IMR-90 (cell line): ENCODE data around the gene PITPNM3.

Experiments
- BHLHE40 ChIP-seq: fragments of 150-350 bp; IDR thresholded peaks from 2 replicates; pipeline ENCODE4 v1.6.1; 2016; ENCODE audit warnings: mild to moderate bottlenecking, low read depth, low read length
- CHD1 ChIP-seq: IDR thresholded peaks from 2 replicates; pipeline ENCODE4 v1.6.1; 2012; ENCODE audit warnings: low read depth, low read length, improper control_type of control experiment
- CTCF ChIP-seq: conservative IDR thresholded peaks from 2 replicates; pipeline ENCODE4 v1.5.1; 2012; ENCODE audit warnings: mild to moderate bottlenecking, low read depth, low read length, improper control_type of control experiment
- ELK1 ChIP-seq: fragments of 150-350 bp; IDR thresholded peaks from 2 replicates; pipeline ENCODE4 v1.6.1; 2016; ENCODE audit warnings: low read depth, mild to moderate bottlenecking, low read length, moderate library complexity, borderline replicate concordance
- FOS ChIP-seq: fragments of 150-350 bp; IDR thresholded peaks from 2 replicates; pipeline ENCODE4 v1.6.1; 2016; ENCODE audit warnings: low read depth, low read length
- MAFK ChIP-seq: IDR thresholded peaks from 2 replicates; pipeline ENCODE4 v1.6.1; 2012; ENCODE audit warnings: low read depth, low read length, improper control_type of control experiment
- MAZ ChIP-seq: IDR thresholded peaks from 2 replicates; pipeline ENCODE4 v1.6.1; 2012; ENCODE audit warnings: low read depth, mild to moderate bottlenecking, low read length, improper control_type of control experiment, moderate library complexity, borderline replicate concordance
- MXI1 ChIP-seq: IDR thresholded peaks from 2 replicates; pipeline ENCODE4 v1.6.1; 2012; ENCODE audit warnings: low read depth, mild to moderate bottlenecking, low read length, moderate library complexity, borderline replicate concordance
- POLR2A ChIP-seq: IDR thresholded peaks from 2 replicates; pipeline ENCODE4 v1.6.1; 2012; ENCODE audit warnings: mild to moderate bottlenecking, low read depth, low read length
- RAD21 ChIP-seq: IDR thresholded peaks from 2 replicates; pipeline ENCODE4 v1.6.1; 2012; ENCODE audit warnings: low read length, improper control_type of control experiment
- RCOR1 ChIP-seq: IDR thresholded peaks from 2 replicates; pipeline ENCODE4 v1.6.1; 2012; ENCODE audit warnings: mild to moderate bottlenecking, low read length, improper control_type of control experiment; ENCODE audit not compliant: insufficient replicate concordance
- SMC3 ChIP-seq: fragments of 150-350 bp; IDR thresholded peaks from 2 replicates; pipeline ENCODE4 v1.6.1; 2016; ENCODE audit warnings: low read depth, mild to moderate bottlenecking, antibody characterized with exemption, low read length, moderate library complexity
- USF2 ChIP-seq: fragments of 150-350 bp; IDR thresholded peaks from 2 replicates; pipeline ENCODE4 v1.6.1; 2017; ENCODE audit warnings: mild to moderate bottlenecking, antibody characterized with exemption, low read length, low read depth

GRCh38 chr17:6554871-6555330 lies 1.5 kb downstream of the PITPNM3 start:
- TF ChIP-seq FOS (no peak), USF2 (no peak), CTCF (no peak), RCOR1 (no peak), POLR2A (no peak), ELK1 (no peak), BHLHE40 (no peak), RAD21 (no peak), CHD1 (no peak), MAFK (no peak), SMC3 (no peak), MAZ (no peak), MXI1 (no peak)
